Measurements from ENCODE around the gene APOL6.

The APOL6 gene

GRCh38 chr22:35609761-35610160 is 38.5 kb upstream of the APOL6 start:
- no peak for TF ChIP-seq CTCF (conservative IDR thresholded peaks at IDR 0.05; ENCODE audit: low read depth)
- no peak overlapping the region for H3K27ac ChIP-seq
- POLR2A ChIA-PET (ENCODE audit: low non-redundant PET), result no interaction called here
- CTCF ChIA-PET, result no interaction called here
- no peak for DNase-seq (ENCODE audit: low spot score)

GRCh38 chr22:35610741-35611140 is 37.5 kb upstream of the APOL6 start:
- H3K27ac ChIP-seq, result no peak overlapping the region
- TF ChIP-seq CTCF (conservative IDR thresholded peaks at IDR 0.05; ENCODE audit: low read depth), result no peak
- ChIA-PET CTCF (no interaction called here), POLR2A (ENCODE audit: low non-redundant PET) (no interaction called here)
- no peak for DNase-seq (ENCODE audit: low spot score)

GRCh38 chr22:35611200-35611890 is 36.9 kb upstream of the APOL6 start:
- H3K27ac ChIP-seq, result no peak overlapping the region
- no peak for DNase-seq (ENCODE audit: low spot score)
- CTCF ChIA-PET, result no interaction called here
- no peak for TF ChIP-seq CTCF (conservative IDR thresholded peaks at IDR 0.05; ENCODE audit: low read depth)
- POLR2A ChIA-PET (ENCODE audit: low non-redundant PET), result no interaction called here

- DNase-seq (ENCODE audit: low spot score), result no peak
- TF ChIP-seq CTCF (conservative IDR thresholded peaks at IDR 0.05; ENCODE audit: low read depth), result no peak
- ChIA-PET CTCF (no interaction called here), POLR2A (ENCODE audit: low non-redundant PET) (no interaction called here)
- H3K27ac ChIP-seq, result no peak overlapping the region
Observed at GRCh38 chr22:35611891-35612576, 36.2 kb upstream of the APOL6 start.

- H3K27ac ChIP-seq, result no peak overlapping the region
- TF ChIP-seq CTCF (conservative IDR thresholded peaks at IDR 0.05; ENCODE audit: low read depth), result no peak
- POLR2A ChIA-PET (ENCODE audit: low non-redundant PET), result no interaction called here
- no peak for DNase-seq (ENCODE audit: low spot score)
- CTCF ChIA-PET, result no interaction called here
Observed at GRCh38 chr22:35612903-35613302, 35.3 kb upstream of the APOL6 start.

GRCh38 chr22:35614404-35614803 is 33.8 kb upstream of the APOL6 start:
- POLR2A ChIA-PET (ENCODE audit: low non-redundant PET), result no interaction called here
- no peak overlapping the region for H3K27ac ChIP-seq
- TF ChIP-seq CTCF (conservative IDR thresholded peaks at IDR 0.05; ENCODE audit: low read depth), result no peak
- CTCF ChIA-PET, result no interaction called here
- no peak for DNase-seq (ENCODE audit: low spot score)

All from RWPE1 (cell line).